ENCODE measurements around the gene APOBEC3G.

The APOBEC3G gene

DNA sequence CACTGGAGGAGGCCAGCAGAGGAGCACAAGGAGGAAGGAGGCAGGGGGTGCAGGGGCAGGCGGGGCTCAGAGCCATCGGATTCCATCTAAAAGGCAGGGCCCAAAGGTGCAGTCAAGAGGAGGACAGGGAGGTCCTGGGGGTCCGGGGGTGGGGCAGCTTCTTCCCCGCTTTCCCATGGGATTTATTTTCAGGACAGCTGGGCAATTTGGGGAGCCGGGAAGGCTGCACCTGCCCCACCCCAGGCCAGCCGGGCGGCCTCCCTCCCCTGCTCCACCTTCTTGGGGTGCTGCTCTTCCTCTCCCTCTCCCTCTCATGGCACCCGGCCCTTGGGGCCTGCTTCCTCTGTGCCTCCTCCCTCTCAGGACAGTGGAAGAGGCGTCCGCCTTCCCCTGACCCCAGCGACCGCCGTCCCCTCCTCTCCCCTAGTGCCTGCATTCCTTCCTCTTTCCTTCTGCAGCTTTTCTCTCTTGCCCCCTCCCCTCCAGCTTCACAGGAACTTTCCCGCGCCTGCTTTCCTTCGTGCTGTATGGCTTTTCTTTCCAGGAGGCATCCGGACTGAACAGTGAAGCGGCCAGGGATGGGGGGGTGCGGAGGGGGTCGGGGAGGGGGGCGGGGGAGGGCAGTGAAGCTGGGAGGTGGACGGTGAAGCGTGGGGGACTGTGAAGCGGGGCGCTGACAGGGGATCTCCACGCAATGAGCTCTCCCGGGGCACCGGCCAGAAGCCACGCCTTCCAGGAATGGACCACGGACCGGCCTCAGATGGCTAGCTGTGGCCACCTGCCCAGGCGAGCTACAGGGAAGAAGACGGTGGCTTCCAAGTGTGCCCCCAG is 46.9 kb downstream of the APOBEC3G start:
- no peak for DNase-seq (ENCODE audit: low read depth)

GRCh38 chr22:39125622-39126021 is 48.5 kb downstream of the APOBEC3G start:
- DNase-seq (ENCODE audit: low read depth), result no peak

- DNase-seq (ENCODE audit: low read depth), result no peak
Measured at GRCh38 chr22:39128508-39128907, 51.4 kb downstream of the APOBEC3G start.

GRCh38 chr22:39129081-39129480 is 52.0 kb downstream of the APOBEC3G start:
- no peak for DNase-seq (ENCODE audit: low read depth)

- no peak for DNase-seq (ENCODE audit: low read depth)
Measured at GRCh38 chr22:39129746-39130145, 52.7 kb downstream of the APOBEC3G start.

DNA sequence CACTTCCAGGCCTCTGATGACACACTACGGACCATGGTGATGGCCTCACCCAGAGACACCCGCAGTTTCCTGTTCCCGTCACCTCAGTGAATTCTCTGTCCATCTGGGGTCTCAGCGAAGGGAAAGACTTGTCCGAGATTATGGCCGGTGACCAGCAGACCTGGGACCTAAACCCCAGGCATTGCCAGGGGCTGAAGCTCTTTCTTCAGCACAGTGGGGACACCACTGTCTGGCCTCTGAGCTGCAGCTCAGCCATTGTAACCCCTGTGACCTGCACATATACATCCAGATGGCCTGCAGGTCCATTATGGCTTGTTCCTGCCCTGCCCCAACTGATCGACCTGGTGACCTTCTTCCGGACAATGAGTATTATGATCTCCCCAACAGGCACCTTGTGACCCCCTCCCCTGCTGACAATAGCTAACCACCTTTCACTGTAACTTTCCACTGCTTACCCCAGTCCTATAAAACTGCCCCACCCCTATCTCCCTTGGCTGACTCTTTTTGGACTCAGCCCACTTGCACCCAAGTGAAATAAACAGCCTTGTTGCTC is 53.2 kb downstream of the APOBEC3G start:
- DNase-seq (ENCODE audit: low read depth), result no peak

GRCh38 chr22:39130892-39131855 is 54.1 kb downstream of the APOBEC3G start:
- no peak for DNase-seq (ENCODE audit: low read depth)

DNA sequence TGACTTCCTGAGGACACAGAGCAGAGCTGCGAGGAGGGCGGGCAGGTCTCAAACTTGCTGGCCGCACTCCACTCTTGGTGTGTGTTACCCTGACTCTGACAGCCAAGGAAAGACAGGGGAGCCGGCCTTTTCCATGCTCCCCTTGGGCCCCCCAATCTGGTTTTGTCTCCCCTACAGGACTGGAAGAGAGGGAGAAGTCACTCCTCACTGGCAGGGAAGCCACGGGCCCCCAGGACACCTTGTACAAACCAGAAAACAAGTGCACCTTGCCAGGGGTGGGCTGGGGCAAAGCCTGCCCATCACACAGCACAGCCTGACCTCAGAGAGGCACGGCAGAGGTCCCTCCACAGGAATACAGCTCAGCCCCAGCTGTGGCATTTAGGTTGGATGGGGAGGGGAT is 55.2 kb downstream of the APOBEC3G start:
- DNase-seq (ENCODE audit: low read depth), result no peak

DNA sequence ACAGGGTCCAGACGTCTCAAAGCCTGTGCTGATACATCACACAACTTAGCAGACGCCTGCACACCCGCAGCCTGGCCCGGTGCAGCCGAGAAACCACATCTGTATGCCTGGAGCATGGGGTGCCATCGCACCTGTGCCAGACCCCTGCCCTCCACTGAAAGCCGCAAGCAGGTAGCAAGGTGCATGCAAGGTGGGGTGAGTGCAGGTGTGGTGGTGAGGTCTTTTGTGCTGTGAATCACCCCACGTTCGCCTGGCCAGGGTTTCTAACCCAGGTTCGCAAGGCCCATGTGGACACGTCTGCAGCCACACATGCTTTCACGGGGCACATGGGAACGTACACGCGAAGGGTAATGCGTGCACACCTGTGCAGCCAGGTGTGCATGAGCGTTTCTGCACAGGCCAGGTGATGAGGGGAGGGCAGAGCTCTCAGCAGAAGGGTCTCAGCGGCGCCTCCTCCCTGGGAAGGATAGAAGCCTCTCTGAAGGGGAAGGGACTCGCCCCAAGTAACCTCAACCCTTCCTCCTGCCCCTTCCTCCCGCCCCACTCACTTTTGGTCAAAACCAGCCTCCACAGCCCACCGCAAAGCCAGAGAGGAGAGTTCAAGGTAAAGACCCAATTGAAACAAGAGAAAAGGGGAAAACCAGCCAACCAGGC is 55.9 kb downstream of the APOBEC3G start:
- no peak for DNase-seq (ENCODE audit: low read depth)

DNA sequence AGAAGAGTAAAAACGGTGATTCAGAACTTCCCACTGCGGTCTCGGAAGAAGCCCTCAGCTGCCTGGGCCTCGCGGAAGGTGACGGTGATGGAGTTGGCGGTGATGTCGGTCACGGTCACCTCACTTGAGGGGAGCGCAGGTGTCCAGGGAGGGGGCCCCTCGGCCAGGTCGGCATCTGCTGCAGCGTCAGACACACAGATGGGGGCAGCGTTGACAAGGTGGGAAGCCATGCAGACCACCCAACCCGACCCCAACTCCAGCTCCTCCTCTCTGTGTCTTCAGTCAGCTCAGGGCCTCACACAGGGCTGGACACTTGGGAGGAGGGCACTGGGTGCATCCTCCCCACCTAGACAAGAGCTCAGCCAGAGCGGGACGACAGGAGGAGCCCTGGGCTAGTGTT is 56.8 kb downstream of the APOBEC3G start:
- DNase-seq (ENCODE audit: low read depth), result no peak

DNA sequence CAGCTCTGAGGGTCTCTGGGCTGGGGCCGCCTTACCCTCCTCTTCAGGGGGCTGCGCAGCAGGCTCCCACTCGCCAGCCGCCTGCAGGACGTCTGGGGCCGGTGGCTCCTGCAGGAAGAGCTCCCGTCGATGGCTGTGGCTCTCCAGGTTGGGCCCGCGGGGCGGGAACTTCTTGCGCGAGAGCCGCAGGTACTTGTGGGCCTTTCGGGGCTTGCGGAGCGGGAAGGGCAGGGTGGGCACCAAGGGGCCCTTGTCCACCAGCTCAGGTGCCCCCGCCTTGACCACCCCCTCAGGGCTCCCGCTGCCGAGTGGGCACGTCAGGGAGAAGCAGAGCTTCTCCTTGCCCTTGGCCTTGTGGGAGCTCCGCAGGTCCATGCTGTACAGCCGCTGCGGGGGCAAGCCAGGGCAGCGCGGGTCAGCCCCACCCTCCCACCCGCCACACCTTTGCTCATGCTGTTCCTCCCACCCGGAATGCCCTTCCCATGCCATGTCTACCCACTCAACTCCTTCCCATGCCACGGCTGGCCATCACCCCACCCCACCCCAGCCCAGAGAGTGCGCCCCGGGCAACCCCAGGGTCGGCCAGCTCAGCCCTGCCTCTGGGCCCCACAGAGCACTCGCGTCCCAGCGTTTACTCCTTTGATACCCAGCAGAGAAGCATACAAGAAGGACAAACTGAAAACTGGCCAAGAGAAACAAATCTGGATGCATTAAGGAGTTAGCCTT is 57.5 kb downstream of the APOBEC3G start:
- DNase-seq (ENCODE audit: low read depth), result no peak

GRCh38 chr22:39135092-39135896 is 58.2 kb downstream of the APOBEC3G start:
- no peak for DNase-seq (ENCODE audit: low read depth)

- DNase-seq (ENCODE audit: low read depth), result no peak
Measured at GRCh38 chr22:39136317-39136716, 59.2 kb downstream of the APOBEC3G start.

All from T-helper 22 cell (primary cell).